Subcutaneous adipose tissue (tissue), 4 donors: ENCODE results near the gene ZNF513. TPM values are rescaled to one million over a fixed set of nuclear protein-coding genes. Genes with fewer than 3 reads are reported as not detected.

ENCODE experiments used
- total RNA-seq, 4 donors: library from RNA; depleted of rRNA; stranded (reverse); fragments of >200 nt; gene quantifications; one replicate each; pipeline ENCODE4 v1.1.0, GENCODE V29; 2016
- TF ChIP-seq, protein P1 (sequence below): fragments of 450-650 bp; IDR thresholded peaks from one replicate; pipeline ENCODE4 v1.5.1; 2016; ENCODE audit warnings: low read depth, mild to moderate bottlenecking, control low read depth, antibody characterized with exemption, moderate library complexity

The ZNF513 gene
- total RNA-seq, 4 donors from 2014 or later = 4.9 to 12.8 (median 8.2) TPM

- TF ChIP-seq, protein P1, sequence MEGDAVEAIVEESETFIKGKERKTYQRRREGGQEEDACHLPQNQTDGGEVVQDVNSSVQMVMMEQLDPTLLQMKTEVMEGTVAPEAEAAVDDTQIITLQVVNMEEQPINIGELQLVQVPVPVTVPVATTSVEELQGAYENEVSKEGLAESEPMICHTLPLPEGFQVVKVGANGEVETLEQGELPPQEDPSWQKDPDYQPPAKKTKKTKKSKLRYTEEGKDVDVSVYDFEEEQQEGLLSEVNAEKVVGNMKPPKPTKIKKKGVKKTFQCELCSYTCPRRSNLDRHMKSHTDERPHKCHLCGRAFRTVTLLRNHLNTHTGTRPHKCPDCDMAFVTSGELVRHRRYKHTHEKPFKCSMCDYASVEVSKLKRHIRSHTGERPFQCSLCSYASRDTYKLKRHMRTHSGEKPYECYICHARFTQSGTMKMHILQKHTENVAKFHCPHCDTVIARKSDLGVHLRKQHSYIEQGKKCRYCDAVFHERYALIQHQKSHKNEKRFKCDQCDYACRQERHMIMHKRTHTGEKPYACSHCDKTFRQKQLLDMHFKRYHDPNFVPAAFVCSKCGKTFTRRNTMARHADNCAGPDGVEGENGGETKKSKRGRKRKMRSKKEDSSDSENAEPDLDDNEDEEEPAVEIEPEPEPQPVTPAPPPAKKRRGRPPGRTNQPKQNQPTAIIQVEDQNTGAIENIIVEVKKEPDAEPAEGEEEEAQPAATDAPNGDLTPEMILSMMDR = no peak
These were observed 4.9 kb downstream of the ZNF513 start for GRCh38 chr2:27375513-27376099.

- TF ChIP-seq, protein P1 = no peak
These were observed 7.0 kb downstream of the ZNF513 start for GRCh38 chr2:27373567-27373966.

GRCh38 chr2:27372937-27373336 is 7.6 kb downstream of the ZNF513 start:
- TF ChIP-seq, protein P1 = no peak

DNA sequence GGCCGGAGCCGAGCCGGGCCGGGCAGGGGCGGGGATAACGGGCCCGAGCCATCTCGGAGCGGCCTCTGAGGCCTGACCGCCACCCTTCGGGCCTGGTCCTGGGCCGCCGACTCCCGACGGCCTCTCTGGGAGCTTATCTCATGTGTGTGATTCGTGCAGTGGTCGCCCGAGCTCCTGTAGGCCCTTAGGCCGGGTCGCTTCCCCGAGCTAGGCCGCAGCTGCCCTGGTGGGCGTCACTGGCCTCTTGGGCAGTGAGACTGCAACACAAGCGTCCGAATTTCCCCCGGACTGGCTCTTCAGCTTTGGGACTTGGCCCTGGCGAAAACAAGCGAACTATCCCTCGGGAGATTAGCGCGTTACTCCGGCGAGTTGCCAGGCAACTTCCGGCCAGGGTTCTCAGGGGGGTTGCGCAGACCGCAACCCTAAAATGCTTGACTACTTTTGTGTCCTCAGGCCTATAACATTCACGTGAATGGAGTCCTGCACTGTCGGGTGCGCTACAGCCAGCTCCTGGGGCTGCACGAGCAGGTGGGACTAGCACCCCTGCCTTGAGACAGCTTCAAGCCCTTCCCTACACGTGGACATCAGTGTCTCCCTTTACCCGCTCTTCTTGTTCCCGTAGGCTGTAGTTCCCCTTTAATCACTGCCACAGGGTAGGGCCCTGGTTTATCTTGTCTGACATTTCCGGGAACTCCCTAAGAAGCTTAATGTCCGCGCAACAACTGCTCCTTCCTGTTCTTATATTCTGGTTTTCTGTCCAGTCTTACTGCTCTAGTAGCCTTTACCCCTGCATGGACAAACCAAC is 9.5 kb downstream of the ZNF513 start:
- TF ChIP-seq, protein P1 = no peak

DNA sequence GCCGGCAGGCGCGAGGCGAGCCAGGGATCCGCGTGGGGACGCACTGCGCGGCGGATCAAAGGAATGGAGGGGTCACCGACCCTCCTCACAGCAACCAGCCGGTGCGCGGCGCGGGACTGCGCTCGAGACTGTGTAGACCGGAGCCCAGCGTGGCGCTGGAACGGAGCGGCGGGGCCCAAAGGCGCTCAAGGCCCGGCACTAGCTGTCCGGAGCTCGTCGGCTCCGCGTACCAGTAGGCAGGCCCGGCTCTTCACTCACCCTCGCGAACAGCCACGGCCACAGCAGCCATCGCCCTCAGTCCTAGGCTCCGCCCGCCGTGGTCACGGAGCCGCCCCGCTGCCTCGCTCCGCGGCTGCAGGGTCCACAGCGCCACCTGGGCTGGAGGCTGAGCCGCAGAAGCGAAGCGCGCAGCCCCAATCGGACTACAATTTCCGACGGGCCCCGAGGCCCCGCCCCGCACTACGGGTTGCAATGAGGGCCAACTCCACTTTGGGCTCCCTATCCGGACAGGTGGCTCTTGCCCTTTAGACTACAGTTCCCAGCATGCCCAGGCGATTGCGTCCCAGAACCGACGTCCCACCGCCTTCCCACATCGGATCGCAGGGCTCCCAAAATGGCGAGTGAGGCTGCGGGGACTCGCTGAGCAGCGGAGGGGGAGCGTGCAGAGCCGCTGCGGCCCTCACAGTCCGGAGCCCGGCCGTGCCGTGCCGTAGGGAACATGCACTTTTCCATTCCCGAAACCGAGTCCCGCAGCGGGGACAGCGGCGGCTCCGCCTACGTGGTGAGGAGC is 10.3 kb downstream of the ZNF513 start, which contains the start of the genes EIF2B4 and SNX17:
EIF2B4 (minus strand) TSS at position 313 of the 790 bp plus-strand sequence; CDS start at position 289, 24 bp downstream.
SNX17 (plus strand) TSS at position 591 of the 790 bp plus-strand sequence; CDS start at position 719, 128 bp downstream.
- TF ChIP-seq, protein P1 = no peak

DNA sequence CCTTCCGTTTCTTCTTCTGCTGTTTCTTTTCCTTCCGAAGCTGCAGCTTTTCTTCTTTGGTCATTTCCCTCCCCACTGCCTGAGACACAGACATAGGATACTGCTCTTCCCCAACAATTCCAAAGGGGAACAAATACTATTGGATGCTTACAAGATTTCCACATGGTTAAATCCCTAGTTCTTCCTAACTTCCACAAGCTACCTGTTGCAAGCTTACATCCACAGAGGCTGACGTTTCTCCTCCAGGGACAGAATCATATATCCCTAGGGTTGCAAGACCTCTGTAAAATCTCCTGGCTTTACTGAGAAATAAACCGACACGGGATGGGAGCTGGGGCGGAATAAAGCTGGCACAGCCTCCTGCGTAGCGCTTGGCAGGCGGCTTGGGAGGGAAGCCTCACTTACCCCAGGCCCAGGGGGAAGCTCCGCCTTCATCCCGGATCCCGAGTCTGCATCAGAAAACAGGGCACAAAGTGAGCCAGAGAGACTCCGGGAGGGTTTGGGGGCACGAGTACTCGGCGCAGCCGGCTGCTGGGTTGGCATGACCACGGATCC is 11.0 kb downstream of the ZNF513 start:
- TF ChIP-seq, protein P1 = no peak
